Endodermal cell (in vitro differentiated cells): ENCODE data around the gene FBRSL1. TPM values are rescaled to one million over a fixed set of nuclear protein-coding genes. Genes with fewer than 3 reads are reported as not detected.

Experiments
- DNase-seq: peaks from one replicate; pipeline ENCODE4 v3.0.0-alpha.2; 2017
- H3K27ac ChIP-seq: 2 replicates; pipeline ENCODE4 v1.5.1; 2013; ENCODE audit warnings: mild to moderate bottlenecking, low read depth, low read length, moderate library complexity
- H3K27me3 ChIP-seq: 2 replicates; pipeline ENCODE4 v1.6.1; 2013; ENCODE audit warnings: mild to moderate bottlenecking, low read length, moderate library complexity; ENCODE audit not compliant: insufficient read depth, control insufficient read depth, poor library complexity, severe bottlenecking
- H3K36me3 ChIP-seq: 2 replicates; pipeline ENCODE4 v1.7.0; 2013; ENCODE audit warnings: mild to moderate bottlenecking, low read length, moderate library complexity; ENCODE audit not compliant: control insufficient read depth, insufficient read depth
- H3K4me1 ChIP-seq: one replicate; pipeline ENCODE4 v1.7.0; 2013; ENCODE audit warnings: low read length; ENCODE audit not compliant: control insufficient read depth, insufficient read depth
- H3K4me3 ChIP-seq: 2 replicates; pipeline ENCODE4 v1.5.1; 2013; ENCODE audit warnings: mild to moderate bottlenecking, low read length, moderate library complexity
- H3K9ac ChIP-seq: 2 replicates; pipeline ENCODE4 v1.6.1; 2013; ENCODE audit warnings: mild to moderate bottlenecking, low read length, moderate library complexity; ENCODE audit not compliant: poor library complexity, severe bottlenecking; ENCODE audit errors: extremely low read depth
- H3K9me3 ChIP-seq: 2 replicates; pipeline ENCODE4 v1.6.1; 2013; ENCODE audit warnings: mild to moderate bottlenecking, low read length, moderate library complexity; ENCODE audit not compliant: control insufficient read depth
- H3K27ac Mint-ChIP-seq: 2 replicates; pipeline ENCODE4 v1.8.0; 2020; ENCODE audit warnings: mixed read lengths
- H3K27me3 Mint-ChIP-seq: 2 replicates; pipeline ENCODE4 v1.8.0; 2021; ENCODE audit warnings: mild to moderate bottlenecking, mixed read lengths; ENCODE audit not compliant: insufficient read depth
- H3K36me3 Mint-ChIP-seq: 2 replicates; pipeline ENCODE4 v1.8.0; 2020; ENCODE audit warnings: low read depth, mixed read lengths
- H3K4me1 Mint-ChIP-seq: 2 replicates; pipeline ENCODE4 v1.8.0; 2020; ENCODE audit warnings: mixed read lengths
- H3K4me3 Mint-ChIP-seq: 2 replicates; pipeline ENCODE4 v1.8.0; 2020; ENCODE audit warnings: mild to moderate bottlenecking, moderate library complexity, mixed read lengths
- H3K9me3 Mint-ChIP-seq: 2 replicates; pipeline ENCODE4 v1.8.0; 2020; ENCODE audit warnings: mild to moderate bottlenecking, mixed read lengths
- WGBS, 2 experiments: methylation state at CpG; one replicate each; pipeline versions ENCODE4 v1.1.5 to v1.1.7; 2013; ENCODE audit warnings: missing lambda C conversion rate in 2 of 2, mixed read lengths in 1 of 2; ENCODE audit not compliant: insufficient coverage in 1 of 2, insufficient read length in 1 of 2; 5-methylcytosine and 5-hydroxymethylcytosine counted together
- total RNA-seq, 2 donors: library from RNA; stranded (reverse); fragmentation: NEBNext Ultra II Directional in 1 of 2; extraction: Animal tissue kit (Norgen Biotek cat#: 25700) in 1 of 2; gene quantifications; 2 replicates in 1 of 2; 3 replicates in 1 of 2; pipeline ENCODE4 v1.2.1, GENCODE V29; 2021
- TF ChIP-seq, protein P1 (sequence below): fragments of 200-600 bp; sonication (generic); conservative IDR thresholded peaks from 2 replicates; pipeline ENCODE4 v1.5.0; 2021; ENCODE audit warnings: antibody characterized with exemption, mild to moderate bottlenecking

The FBRSL1 gene
- total RNA-seq, 2 donors from 2014 or later, result 74.9 to 92.3 TPM

DNA sequence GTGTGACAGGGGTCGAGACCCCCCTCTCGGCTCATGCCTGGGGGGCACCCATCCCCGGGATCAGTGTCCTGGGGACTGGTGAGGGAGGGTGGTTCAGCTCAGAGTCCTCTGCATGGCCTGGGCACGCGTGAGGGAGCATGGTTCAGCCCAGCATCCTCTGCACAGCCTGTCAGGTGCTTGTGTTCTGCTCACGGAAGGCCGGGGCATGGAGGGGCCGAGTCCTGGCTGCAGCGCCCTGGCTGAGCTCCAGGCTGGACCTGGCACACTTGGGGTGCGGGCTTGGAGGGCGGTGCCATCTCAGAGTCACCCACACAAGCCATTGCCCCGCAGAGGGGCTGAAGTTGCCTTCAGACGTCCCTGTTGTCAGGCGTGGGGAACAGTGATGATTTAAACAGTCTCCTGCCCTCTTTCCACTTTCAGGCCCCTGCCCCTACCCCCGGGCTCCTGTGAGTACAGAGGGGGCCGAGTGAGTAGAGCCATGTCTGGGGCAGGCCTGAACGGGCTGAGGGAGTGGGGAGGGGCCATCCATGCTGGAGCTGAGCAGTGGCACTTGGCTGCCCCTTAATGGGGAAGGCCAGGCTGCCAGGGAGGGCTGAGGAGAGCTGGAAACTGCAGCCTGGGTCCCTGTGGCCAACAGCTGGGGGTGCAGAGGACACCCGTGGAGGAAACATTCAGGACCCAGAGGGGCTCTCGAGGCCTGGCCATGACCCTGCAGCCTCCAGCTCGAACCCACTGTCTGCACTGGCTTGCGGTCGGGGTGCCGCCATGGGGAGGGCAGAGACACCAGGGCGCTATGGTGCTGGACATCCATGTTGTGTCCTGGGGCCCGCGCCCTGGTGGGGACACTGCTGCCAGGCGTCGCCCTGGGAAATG lies 22.5 kb downstream of the FBRSL1 start:
- DNase-seq, result no peak
- Mint-ChIP-seq H3K9me3 (peaks cover 10% of the 10 kb centered on the region), H3K27ac (no peak overlapping the region), H3K4me1 (peaks cover 3% of the 10 kb centered on the region), H3K36me3 (peaks cover 20% of the 10 kb centered on the region), H3K27me3 (no peaks in the 10 kb centered on the region), H3K4me3 (no peak overlapping the region)
- Histone ChIP-seq H3K27me3 (no peaks in the 10 kb centered on the region), H3K36me3 (no peaks in the 10 kb centered on the region), H3K27ac (peak overlapping the region; percentile 51), H3K4me3 (no peak overlapping the region), H3K9me3 (no peaks in the 10 kb centered on the region), H3K4me1 (peaks cover 2% of the 10 kb centered on the region), H3K9ac (no peak overlapping the region)
- TF ChIP-seq, protein P1, sequence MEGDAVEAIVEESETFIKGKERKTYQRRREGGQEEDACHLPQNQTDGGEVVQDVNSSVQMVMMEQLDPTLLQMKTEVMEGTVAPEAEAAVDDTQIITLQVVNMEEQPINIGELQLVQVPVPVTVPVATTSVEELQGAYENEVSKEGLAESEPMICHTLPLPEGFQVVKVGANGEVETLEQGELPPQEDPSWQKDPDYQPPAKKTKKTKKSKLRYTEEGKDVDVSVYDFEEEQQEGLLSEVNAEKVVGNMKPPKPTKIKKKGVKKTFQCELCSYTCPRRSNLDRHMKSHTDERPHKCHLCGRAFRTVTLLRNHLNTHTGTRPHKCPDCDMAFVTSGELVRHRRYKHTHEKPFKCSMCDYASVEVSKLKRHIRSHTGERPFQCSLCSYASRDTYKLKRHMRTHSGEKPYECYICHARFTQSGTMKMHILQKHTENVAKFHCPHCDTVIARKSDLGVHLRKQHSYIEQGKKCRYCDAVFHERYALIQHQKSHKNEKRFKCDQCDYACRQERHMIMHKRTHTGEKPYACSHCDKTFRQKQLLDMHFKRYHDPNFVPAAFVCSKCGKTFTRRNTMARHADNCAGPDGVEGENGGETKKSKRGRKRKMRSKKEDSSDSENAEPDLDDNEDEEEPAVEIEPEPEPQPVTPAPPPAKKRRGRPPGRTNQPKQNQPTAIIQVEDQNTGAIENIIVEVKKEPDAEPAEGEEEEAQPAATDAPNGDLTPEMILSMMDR, result no peak
- WGBS, 2 experiments, result 90 to 92% methylated on average over 19 to 28 of the region's 28 CpGs

DNA sequence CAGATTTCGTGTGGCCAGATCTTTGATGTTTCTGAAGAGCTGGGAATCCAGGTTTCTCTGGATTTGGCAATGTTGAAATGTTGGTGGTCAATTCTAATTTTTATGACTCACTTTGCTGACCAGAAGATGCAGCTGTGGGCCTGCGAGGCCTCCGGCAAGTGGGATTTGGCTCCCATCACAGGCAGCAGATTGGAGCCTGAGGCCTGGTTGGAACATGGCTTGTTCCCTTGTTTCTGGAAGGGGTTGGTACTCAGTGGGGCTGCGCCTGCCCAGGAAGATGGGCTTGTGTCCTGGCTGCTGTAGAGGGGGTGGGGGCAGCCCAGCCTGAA lies 23.1 kb downstream of the FBRSL1 start:
- H3K4me3 ChIP-seq, result no peak overlapping the region
- TF ChIP-seq, protein P1, result no peak
- Mint-ChIP-seq H3K4me1 (peaks cover 4% of the 10 kb centered on the region), H3K36me3 (peaks cover 22% of the 10 kb centered on the region), H3K27ac (no peak overlapping the region), H3K27me3 (peaks cover 1% of the 10 kb centered on the region), H3K9me3 (peaks cover 14% of the 10 kb centered on the region), H3K4me3 (no peak overlapping the region)
- H3K27me3 ChIP-seq, result no peaks in the 10 kb centered on the region
- no peaks in the 10 kb centered on the region for H3K4me1 ChIP-seq
- no peaks in the 10 kb centered on the region for H3K9me3 ChIP-seq
- no peak overlapping the region for H3K9ac ChIP-seq
- 90 to 100% methylated on average over 1 to 4 of the region's 4 CpGs for WGBS, 2 experiments
- H3K27ac ChIP-seq, result no peak overlapping the region
- peaks cover under 1% of the 10 kb centered on the region for H3K36me3 ChIP-seq
- DNase-seq, result no peak

DNA sequence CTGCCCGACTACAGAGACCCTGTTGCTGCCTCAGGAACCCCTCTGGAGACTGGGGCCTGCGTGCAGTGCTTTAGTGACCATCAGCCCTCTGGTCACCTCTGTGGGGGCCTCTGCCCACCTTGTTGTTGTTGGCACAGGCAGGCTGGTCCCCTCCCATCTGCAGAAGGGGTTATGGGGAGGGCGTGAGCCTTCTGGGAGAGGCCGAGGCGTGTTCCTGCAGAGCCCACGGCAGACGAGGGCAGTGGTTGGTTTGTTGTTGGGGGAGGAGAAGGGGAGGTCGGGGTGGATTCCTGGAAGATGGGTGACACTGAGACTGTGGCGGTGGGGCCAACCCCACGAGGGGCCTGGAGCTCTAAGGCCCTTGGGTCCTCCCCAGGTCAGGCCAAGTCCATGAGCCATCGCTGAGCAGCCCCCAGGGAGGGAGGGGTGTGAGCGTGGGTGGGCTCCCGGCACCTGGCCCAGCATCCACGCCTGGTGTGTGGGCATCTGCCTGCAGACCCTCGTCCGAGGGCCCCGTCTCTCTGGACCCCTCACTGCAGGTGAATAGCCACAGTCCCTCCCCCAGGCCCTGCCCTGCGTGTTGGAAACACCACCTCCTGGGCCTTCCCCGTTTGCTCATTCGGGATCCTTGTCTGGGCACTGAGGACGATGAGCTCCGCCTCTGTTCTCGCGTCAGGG lies 23.6 kb downstream of the FBRSL1 start:
- no peaks in the 10 kb centered on the region for H3K4me1 ChIP-seq
- H3K27ac ChIP-seq, result no peak overlapping the region
- WGBS, 2 experiments, result 83 to 90% methylated on average over 10 to 24 of the region's 24 CpGs
- no peak overlapping the region for H3K4me3 ChIP-seq
- H3K27me3 ChIP-seq, result no peaks in the 10 kb centered on the region
- H3K9me3 Mint-ChIP-seq, result peaks cover 20% of the 10 kb centered on the region
- H3K36me3 Mint-ChIP-seq, result peaks cover 28% of the 10 kb centered on the region
- peaks cover 3% of the 10 kb centered on the region for H3K9me3 ChIP-seq
- no peak overlapping the region for H3K4me3 Mint-ChIP-seq
- no peak overlapping the region for H3K27ac Mint-ChIP-seq
- DNase-seq, result no peak
- H3K27me3 Mint-ChIP-seq, result peaks cover 5% of the 10 kb centered on the region
- TF ChIP-seq, protein P1, result no peak
- H3K4me1 Mint-ChIP-seq, result peaks cover 4% of the 10 kb centered on the region
- peaks cover 6% of the 10 kb centered on the region for H3K36me3 ChIP-seq
- H3K9ac ChIP-seq, result no peak overlapping the region
